Stimulated activated CD4-positive, alpha-beta T cell treated with anti-CD3 and anti-CD28 coated beads, Interleukin-1b, Interleukin-23, amount 100 ng/mL, for 48 hours (primary cell): ENCODE results near the gene KRR1.
"Not testable (repeated sequence)": the region's sequence is repeated elsewhere in the genome, so short reads cannot be mapped to it uniquely, and the experiment has no call there.

Experiments used
- DNase-seq: peaks from one replicate; pipeline ENCODE4 v3.0.0-alpha.2; 2020

Gene KRR1

GRCh38 chr12:75474116-75474515 lies 37.3 kb downstream of the KRR1 start:
- no peak for DNase-seq

GRCh38 chr12:75471902-75472890 lies 39.2 kb downstream of the KRR1 start:
- DNase-seq: no peak

GRCh38 chr12:75460204-75460603 lies 51.2 kb downstream of the KRR1 start:
- no peak for DNase-seq

- no peak for DNase-seq
These were observed 51.7 kb downstream of the KRR1 start for GRCh38 chr12:75459755-75460154.

- DNase-seq: not testable (repeated sequence)
These were observed 53.5 kb downstream of the KRR1 start for GRCh38 chr12:75457866-75458265.

GRCh38 chr12:75457191-75457590 lies 54.2 kb downstream of the KRR1 start:
- DNase-seq: no peak

GRCh38 chr12:75455839-75456238 lies 55.6 kb downstream of the KRR1 start:
- no peak for DNase-seq

- DNase-seq: no peak
These were observed 58.6 kb downstream of the KRR1 start for GRCh38 chr12:75452675-75453330.

- DNase-seq: no peak
These were observed 63.6 kb downstream of the KRR1 start for GRCh38 chr12:75447691-75448393.

GRCh38 chr12:75446857-75447256 lies 64.6 kb downstream of the KRR1 start:
- no peak for DNase-seq

GRCh38 chr12:75445137-75445507 lies 66.3 kb downstream of the KRR1 start:
- not testable (repeated sequence) for DNase-seq

GRCh38 chr12:75444429-75445136 lies 66.8 kb downstream of the KRR1 start:
- DNase-seq: no peak

GRCh38 chr12:75443709-75444108 lies 67.7 kb downstream of the KRR1 start:
- no peak for DNase-seq

GRCh38 chr12:75442454-75442853 lies 69.0 kb downstream of the KRR1 start:
- not testable (repeated sequence) for DNase-seq

- not testable (repeated sequence) for DNase-seq
These were observed 69.5 kb downstream of the KRR1 start for GRCh38 chr12:75441687-75442449.
